ENCODE measurements around the gene VEZF1. TPM values are rescaled to one million over a fixed set of nuclear protein-coding genes. Genes with fewer than 3 reads are reported as not detected.

Gene VEZF1
- total and polyA plus RNA-seq, 2 of the 8 experiments (the other 6 are each of a cell fraction or from before 2014, with no cell fraction given): 28.9 to 61.9 TPM

- H3K18ac ChIP-seq (ENCODE audit: extremely low read depth, low read length): no peak overlapping the region
- DNase-seq (ENCODE audit: low read depth in 1 of 2, low spot score in 2 of 2) (no peak), FAIRE-seq (no peak)
- peaks cover 0 to 26% of the 10 kb centered on the region in 2 experiments; a peak in 2 of 4 replicates for H3K79me2 ChIP-seq (ENCODE audit: control insufficient read depth in 1 of 2, insufficient read depth in 2 of 2, low read length in 2 of 2)
- no peak overlapping the region for H2BK20ac ChIP-seq (ENCODE audit: low read length)
- H2AK5ac ChIP-seq (ENCODE audit: low read depth, low read length): no peak overlapping the region
- H3K27me3 ChIP-seq (replicated peaks in 1 of 4; ENCODE audit: control insufficient read depth in 3 of 4, extremely low read depth in 1 of 4, insufficient read depth in 3 of 4, low read length in 3 of 4): no peaks in the 10 kb centered on the region
- H4K20me1 ChIP-seq (replicated peaks in 1 of 2; ENCODE audit: control insufficient read depth in 1 of 2, insufficient read depth in 2 of 2, low read length in 2 of 2): peaks cover 5 to 7% of the 10 kb centered on the region in 2 experiments
- no peak overlapping the region for H2BK5ac ChIP-seq (ENCODE audit: low read depth, low read length)
- no peak overlapping the region for H3K4me3 ChIP-seq (ENCODE audit: extremely low read depth in 1 of 4, insufficient read depth in 2 of 4, low read depth in 3 of 4, low read length in 4 of 4)
- H3K4ac ChIP-seq (replicated peaks; ENCODE audit: insufficient read length, low read depth, low read length): no peak overlapping the region
- peaks cover 0 to 3% (median 0%) of the 10 kb centered on the region in 4 experiments; a peak in 1 of 7 replicates for H3K4me1 ChIP-seq (replicated peaks in 1 of 4; ENCODE audit: control insufficient read depth in 3 of 4, insufficient read depth in 4 of 4, low read length in 3 of 4)
- H3K23ac ChIP-seq (ENCODE audit: insufficient read length): no peak overlapping the region
- H3K79me1 ChIP-seq (ENCODE audit: low read depth, low read length): no peaks in the 10 kb centered on the region
- ChIA-PET POLR2A (ENCODE audit: partially characterized antibody) (interaction anchor here (0.7 to 28.0 kb wide), 20 partner anchors 4 to 164 kb away, joined by 3 to 672 read pairs (median 6); partner anchors contain the start of genes CUEDC1, DYNLL2, MRPS23 and SRSF1), CTCF (ENCODE audit: partially characterized antibody) (interaction anchor here (0.7 to 15.0 kb wide), 49 partner anchors 8 to 192 kb away, joined by 3 to 384 read pairs (median 5); partner anchors contain the start of genes CUEDC1 and MRPS23)
- H4K5ac ChIP-seq (ENCODE audit: insufficient read length, low read depth, low read length): no peak overlapping the region
- no peak overlapping the region for H4K8ac ChIP-seq (ENCODE audit: extremely low read depth, insufficient read depth, low read length)
- H3K23me2 ChIP-seq (ENCODE audit: low read depth, low read length): no peaks in the 10 kb centered on the region
- H2BK12ac ChIP-seq (ENCODE audit: low read depth, low read length): no peak overlapping the region
- no peak overlapping the region for H3K4me2 ChIP-seq (ENCODE audit: insufficient read depth in 1 of 2, low read depth in 2 of 2, low read length in 2 of 2)
- no peak for TF ChIP-seq CHD1 (IDR thresholded peaks at IDR 0.05; ENCODE audit: low read depth, low read length)
- TF ChIP-seq GTF2F1 (IDR thresholded peaks at IDR 0.05; ENCODE audit: borderline replicate concordance, low read depth, low read length): no peak
- TF ChIP-seq KDM5A (IDR thresholded peaks at IDR 0.05; ENCODE audit: low read length): no peak
- TF ChIP-seq, protein P1, sequence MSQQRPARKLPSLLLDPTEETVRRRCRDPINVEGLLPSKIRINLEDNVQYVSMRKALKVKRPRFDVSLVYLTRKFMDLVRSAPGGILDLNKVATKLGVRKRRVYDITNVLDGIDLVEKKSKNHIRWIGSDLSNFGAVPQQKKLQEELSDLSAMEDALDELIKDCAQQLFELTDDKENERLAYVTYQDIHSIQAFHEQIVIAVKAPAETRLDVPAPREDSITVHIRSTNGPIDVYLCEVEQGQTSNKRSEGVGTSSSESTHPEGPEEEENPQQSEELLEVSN (IDR thresholded peaks at IDR 0.05): no peak
- TF ChIP-seq CTCF (IDR thresholded peaks at IDR 0.05; ENCODE audit: control extremely low read depth in 1 of 3, insufficient read depth in 1 of 3, low read depth in 1 of 3, low read length in 3 of 3): no peak
- TF ChIP-seq TAF1 (IDR thresholded peaks at IDR 0.05; ENCODE audit: low read depth, low read length): no peak
- TF ChIP-seq RFX5 (IDR thresholded peaks at IDR 0.05; ENCODE audit: borderline replicate concordance, low read depth, low read length): no peak
- H2BK15ac ChIP-seq (ENCODE audit: low read length): no peak overlapping the region
- H2BK120ac ChIP-seq (replicated peaks; ENCODE audit: low read depth, low read length): no peak overlapping the region
- H4K91ac ChIP-seq (replicated peaks; ENCODE audit: insufficient read length, low read length): no peak overlapping the region
- H3K36me3 ChIP-seq (ENCODE audit: control insufficient read depth in 2 of 4, insufficient read depth in 4 of 4, low read length in 3 of 4): peaks cover 3 to 55% (median 30%) of the 10 kb centered on the region in 4 experiments; a peak in 7 of 8 replicates
- H3K27ac ChIP-seq (ENCODE audit: low read depth, low read length): no peak overlapping the region
- H2AFZ ChIP-seq (ENCODE audit: low read length): no peak overlapping the region
- no peak overlapping the region for H3K56ac ChIP-seq (replicated peaks; ENCODE audit: insufficient read length, low read depth, low read length)
- no peak overlapping the region for H3K9ac ChIP-seq (replicated peaks in 1 of 4; ENCODE audit: extremely low read depth in 1 of 4, low read depth in 3 of 4, low read length in 3 of 4)
- no peak overlapping the region for H3K14ac ChIP-seq (ENCODE audit: insufficient read length)
- no peaks in the 10 kb centered on the region for H3K9me3 ChIP-seq (ENCODE audit: insufficient read depth in 2 of 2, low read depth in 1 of 2, low read length in 1 of 2)
Measured at GRCh38 chr17:57999010-57999495, 11.0 kb upstream of the VEZF1 start.

Measured in H1 (cell line).